GM19025 (cell line): ENCODE measurements around the gene NPPC.
"Not testable (repeated sequence)": the region's sequence is repeated elsewhere in the genome, so short reads cannot be mapped to it uniquely, and the experiment has no call there.

ENCODE experiments used
- ATAC-seq: cut with Tn5 transposase; IDR thresholded peaks from one replicate; pipeline ENCODE4 v1.9.1; 2021; ENCODE audit warnings: mild to moderate bottlenecking, low read depth, moderate library complexity; ENCODE audit not compliant: unreplicated experiment

Gene NPPC

GRCh38 chr2:231923010-231923344 lies 3.2 kb downstream of the NPPC start:
- ATAC-seq, result no peak

- ATAC-seq, result no peak
Measured at GRCh38 chr2:231922311-231923009, 3.7 kb downstream of the NPPC start.

- ATAC-seq, result no peak
Measured at GRCh38 chr2:231920795-231921194, 5.4 kb downstream of the NPPC start.

- ATAC-seq, result no peak
Measured at GRCh38 chr2:231920366-231920765, 5.8 kb downstream of the NPPC start.

GRCh38 chr2:231919341-231920035 lies 6.7 kb downstream of the NPPC start:
- ATAC-seq, result no peak

- ATAC-seq, result no peak
Measured at GRCh38 chr2:231918501-231919330, 7.5 kb downstream of the NPPC start.

GRCh38 chr2:231917280-231918066 lies 8.7 kb downstream of the NPPC start:
- no peak for ATAC-seq

GRCh38 chr2:231914077-231914690 lies 12.0 kb downstream of the NPPC start:
- no peak for ATAC-seq

GRCh38 chr2:231911381-231911780 lies 14.8 kb downstream of the NPPC start:
- ATAC-seq, result no peak

- no peak for ATAC-seq
Measured at GRCh38 chr2:231910771-231911170, 15.4 kb downstream of the NPPC start.

GRCh38 chr2:231910161-231910560 lies 16.0 kb downstream of the NPPC start:
- ATAC-seq, result not testable (repeated sequence)

- ATAC-seq, result no peak
Measured at GRCh38 chr2:231909631-231910030, 16.6 kb downstream of the NPPC start.

- no peak for ATAC-seq
Measured at GRCh38 chr2:231908584-231908983, 17.6 kb downstream of the NPPC start.

- ATAC-seq, result no peak
Measured at GRCh38 chr2:231907765-231908164, 18.4 kb downstream of the NPPC start.

- ATAC-seq, result no peak
Measured at GRCh38 chr2:231905026-231905425, 21.2 kb downstream of the NPPC start.

GRCh38 chr2:231904161-231904611 lies 22.0 kb downstream of the NPPC start:
- ATAC-seq, result no peak

- no peak for ATAC-seq
Measured at GRCh38 chr2:231902598-231902997, 23.6 kb downstream of the NPPC start.

GRCh38 chr2:231900972-231901371 lies 25.2 kb downstream of the NPPC start:
- ATAC-seq, result no peak

GRCh38 chr2:231900486-231900942 lies 25.7 kb downstream of the NPPC start:
- ATAC-seq, result no peak
